GM12891 (cell line): Measurements from ENCODE around the gene ING2.
"Not testable (repeated sequence)": the region's sequence is repeated elsewhere in the genome, so short reads cannot be mapped to it uniquely, and the experiment has no call there.

ENCODE experiments used
- PAX5 ChIP-seq: IDR thresholded peaks from 2 replicates; pipeline ENCODE4 v1.6.1; 2011; ENCODE audit warnings: low read length, moderate library complexity, mild to moderate bottlenecking; ENCODE audit not compliant: insufficient read depth, severe bottlenecking
- POLR2A ChIP-seq: IDR thresholded peaks from 2 replicates; pipeline ENCODE4 v1.6.1; 2011; ENCODE audit warnings: low read depth, low read length, control low read depth
- POLR2AphosphoS5 ChIP-seq: IDR thresholded peaks from 2 replicates; pipeline ENCODE4 v1.6.1; 2011; ENCODE audit warnings: low read depth, low read length, control low read depth
- POU2F2 ChIP-seq: IDR thresholded peaks from 2 replicates; pipeline ENCODE4 v1.6.1; 2011; ENCODE audit warnings: low read depth, mild to moderate bottlenecking, control low read depth, low read length, moderate library complexity
- SPI1 ChIP-seq: IDR thresholded peaks from 2 replicates; pipeline ENCODE4 v1.6.1; 2011; ENCODE audit warnings: low read depth, low read length, control low read depth
- TAF1 ChIP-seq: IDR thresholded peaks from 2 replicates; pipeline ENCODE4 v1.6.1; 2011; ENCODE audit warnings: low read depth, low read length, control low read depth

DNA sequence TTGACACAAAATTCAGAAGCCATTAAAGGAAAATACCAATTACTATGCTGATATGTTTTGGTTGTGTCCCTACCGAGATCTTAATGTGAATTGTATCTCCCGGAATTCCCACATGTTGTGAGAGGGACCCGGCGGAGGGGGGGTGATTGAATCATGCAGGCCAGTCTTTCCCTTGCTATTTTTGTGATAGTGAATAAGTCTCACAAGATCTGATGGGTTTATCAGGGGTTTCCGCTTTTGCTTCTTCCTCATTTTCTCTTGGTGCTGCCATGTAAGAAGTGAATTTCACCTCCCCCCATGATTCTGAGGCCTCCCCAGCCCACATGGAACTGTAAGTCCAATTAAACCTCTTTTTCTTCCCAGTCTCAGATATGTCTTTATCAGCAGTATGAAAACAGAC is 39.0 kb upstream of the ING2 start:
- TF ChIP-seq POLR2AphosphoS5, TAF1, POLR2A, SPI1, POU2F2, PAX5: not testable (repeated sequence)
